Measurements from ENCODE around the gene CEP104.

CEP104 gene

DNA sequence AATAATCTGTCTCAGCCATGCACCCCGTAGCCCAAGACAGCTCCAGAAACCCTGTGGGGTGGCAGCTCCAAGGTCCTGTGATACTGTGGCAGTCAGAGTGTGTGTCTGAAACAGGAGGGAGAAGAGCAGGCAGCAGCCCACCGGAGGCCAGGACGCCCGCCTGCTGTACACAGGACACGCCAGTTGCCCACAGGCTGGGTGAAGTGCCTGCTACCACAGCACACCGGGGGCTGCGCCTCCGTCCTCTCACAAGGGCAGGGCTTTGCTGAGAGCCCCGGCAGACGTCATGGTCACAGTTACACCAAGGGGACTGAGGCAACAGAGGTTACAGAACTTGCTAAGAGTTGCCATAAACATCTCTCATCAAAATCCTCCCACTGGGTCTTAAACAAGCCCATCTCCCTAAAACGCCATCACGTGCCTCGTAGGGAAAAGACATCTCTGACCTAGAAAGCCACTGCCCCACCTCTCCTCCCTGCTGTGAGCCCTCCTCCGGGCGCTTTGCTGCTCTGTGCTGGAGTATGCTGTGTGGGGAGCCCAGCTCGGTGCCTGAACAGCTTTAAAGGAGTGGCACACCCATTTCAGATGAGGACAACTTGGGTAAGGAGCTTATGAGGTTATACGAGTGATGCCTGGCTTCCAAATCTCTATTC, 37.7 kb upstream of the CEP104 start:
- DNase-seq (ENCODE audit: low read depth, low spot score) = no peak

GRCh38 chr1:3893190-3893589, 36.2 kb upstream of the CEP104 start:
- no peak for DNase-seq (ENCODE audit: low read depth, low spot score)

DNA sequence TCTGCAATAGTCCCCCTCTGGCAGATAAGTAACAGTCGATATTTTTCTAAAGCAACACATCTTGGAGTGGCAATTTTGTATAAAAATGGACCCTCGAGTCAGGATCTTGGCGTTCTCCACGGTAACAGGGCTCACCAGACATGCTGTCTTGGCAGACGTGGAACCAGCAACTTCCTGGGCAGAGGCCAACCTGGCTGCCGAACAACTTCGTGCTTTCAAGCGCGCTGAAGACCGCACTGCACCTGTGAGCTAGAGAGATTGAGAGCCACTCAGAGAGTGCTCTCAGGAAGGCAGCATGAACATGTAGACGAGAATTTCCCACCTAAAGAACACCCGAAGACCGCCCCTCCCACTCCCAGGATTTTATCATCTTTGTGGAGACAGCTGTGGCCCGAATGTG, 35.7 kb upstream of the CEP104 start:
- no peak for DNase-seq (ENCODE audit: low read depth, low spot score)

DNA sequence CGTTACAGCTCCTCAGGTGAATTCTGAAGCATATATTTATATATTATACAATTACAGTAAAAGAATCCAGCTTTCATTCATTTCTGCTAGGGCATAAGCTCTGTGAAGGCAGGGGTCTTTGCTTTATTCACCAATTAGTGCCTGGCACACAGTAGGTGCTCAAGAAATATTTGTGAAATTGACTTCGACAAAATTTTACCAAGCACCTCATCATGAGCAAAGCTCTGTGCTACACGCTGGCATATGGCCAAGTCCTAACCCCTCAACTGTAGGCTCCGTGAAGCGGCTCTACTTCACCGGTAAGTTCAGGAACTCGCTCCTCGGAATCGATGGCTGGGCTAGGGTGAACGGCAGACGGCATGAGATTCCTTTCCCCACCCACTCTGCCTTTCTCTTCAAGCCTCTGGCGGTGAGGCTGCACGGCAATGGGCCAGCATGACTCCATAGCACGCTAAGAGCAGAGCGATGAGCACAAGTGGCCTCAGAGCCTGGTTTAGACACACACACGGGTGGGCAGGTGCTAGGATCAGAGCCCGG, 34.4 kb upstream of the CEP104 start:
- DNase-seq (ENCODE audit: low read depth, low spot score) = no peak

GRCh38 chr1:3890389-3891328, 33.6 kb upstream of the CEP104 start:
- DNase-seq (ENCODE audit: low read depth, low spot score) = no peak

GRCh38 chr1:3889936-3890335, 32.9 kb upstream of the CEP104 start:
- DNase-seq (ENCODE audit: low read depth, low spot score) = no peak

DNA sequence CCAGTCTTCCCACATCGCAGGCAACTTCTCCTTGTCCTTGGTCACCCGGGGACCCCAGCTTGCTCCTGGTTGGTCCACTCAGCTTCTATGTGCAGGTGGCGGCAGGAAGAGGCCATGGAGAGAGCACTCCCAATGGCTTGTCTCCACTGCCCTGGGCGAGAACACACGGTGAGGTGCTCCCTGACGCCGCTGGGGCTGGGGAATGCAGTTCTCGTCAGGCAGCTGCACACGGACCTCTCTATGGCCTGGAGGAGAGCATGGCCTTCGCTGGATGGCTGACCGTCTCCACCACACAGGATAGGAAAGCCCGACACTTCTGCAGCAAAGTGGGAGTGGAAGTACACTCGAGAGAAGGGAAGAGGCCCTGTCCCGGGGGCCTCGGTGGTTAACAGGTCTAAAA, 31.3 kb upstream of the CEP104 start:
- DNase-seq (ENCODE audit: low read depth, low spot score) = no peak

DNA sequence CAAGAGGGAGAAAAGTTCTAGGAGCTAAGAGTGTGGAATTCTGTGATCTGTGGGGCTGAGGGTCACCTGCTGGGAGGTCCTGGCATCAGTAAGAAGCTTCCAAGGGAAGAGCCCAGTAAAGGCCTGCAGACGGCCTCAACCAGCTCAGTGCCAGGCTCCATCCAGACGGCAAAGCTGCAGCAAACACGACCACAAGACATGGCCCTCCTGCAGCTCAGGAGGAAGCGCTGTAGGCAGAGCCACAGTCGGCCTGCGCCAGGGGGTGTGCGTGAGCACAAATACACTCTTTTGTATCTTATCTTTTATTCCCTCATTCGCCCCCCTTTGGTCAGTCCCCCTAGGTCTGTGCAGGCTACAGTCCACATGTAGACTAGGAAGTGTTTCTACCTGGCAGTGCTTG, 29.7 kb upstream of the CEP104 start:
- no peak for DNase-seq (ENCODE audit: low read depth, low spot score)

DNA sequence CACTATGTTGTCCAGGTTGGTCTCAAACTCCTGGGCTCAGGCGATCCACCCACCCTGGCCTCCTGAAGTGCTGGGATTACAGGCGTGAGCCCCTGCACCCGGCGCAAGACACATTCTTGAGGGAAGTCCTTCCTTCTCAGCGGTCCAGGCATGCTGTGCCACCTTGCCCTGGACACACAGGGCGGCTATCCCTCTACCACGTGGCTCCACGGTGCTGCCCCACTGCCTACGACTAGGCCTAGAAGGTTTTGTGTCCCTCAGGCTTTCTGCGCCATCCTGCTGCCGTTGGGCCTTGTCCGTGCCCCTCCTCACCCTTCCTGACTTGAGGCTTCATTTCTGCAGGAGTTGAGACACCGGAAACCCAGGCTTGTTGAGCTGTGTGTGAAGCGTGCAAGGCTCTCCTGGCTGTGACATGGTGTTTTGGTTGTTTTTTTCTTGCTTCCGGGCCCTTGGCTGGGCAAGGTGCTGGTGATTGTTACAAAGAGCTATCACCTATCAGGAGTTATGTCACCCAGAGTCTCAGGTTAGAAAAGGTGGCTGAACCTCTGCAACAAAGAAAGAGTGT, 29.2 kb upstream of the CEP104 start:
- no peak for DNase-seq (ENCODE audit: low read depth, low spot score)

DNA sequence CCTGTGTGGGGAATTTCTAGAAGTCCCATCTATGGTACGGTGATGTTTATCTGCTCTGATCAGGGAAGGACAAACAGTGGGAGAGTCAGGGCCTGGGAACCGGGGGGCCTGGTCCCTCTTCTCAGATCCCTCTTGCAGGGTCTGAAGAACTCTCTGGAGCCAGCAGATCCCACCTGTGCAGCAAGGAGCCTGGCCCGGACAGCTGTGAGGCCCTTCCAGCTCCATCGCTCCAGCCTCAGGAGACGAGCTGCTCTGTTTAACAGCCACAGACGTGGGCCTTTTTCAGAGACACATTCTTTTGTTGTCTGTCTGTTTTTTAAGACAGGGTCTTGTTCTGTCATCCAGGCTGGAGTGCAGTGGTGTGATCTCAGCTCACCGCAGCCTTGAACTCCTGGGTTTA, 28.6 kb upstream of the CEP104 start:
- no peak for DNase-seq (ENCODE audit: low read depth, low spot score)

GRCh38 chr1:3884966-3885365, 28.0 kb upstream of the CEP104 start:
- no peak for DNase-seq (ENCODE audit: low read depth, low spot score)

- no peak for DNase-seq (ENCODE audit: low read depth, low spot score)
Observed at GRCh38 chr1:3883194-3883925, 26.3 kb upstream of the CEP104 start.

- DNase-seq (ENCODE audit: low read depth, low spot score) = no peak
Observed at GRCh38 chr1:3881193-3881480, 24.1 kb upstream of the CEP104 start.

GRCh38 chr1:3880429-3881192, 23.6 kb upstream of the CEP104 start:
- no peak for DNase-seq (ENCODE audit: low read depth, low spot score)

- no peak for DNase-seq (ENCODE audit: low read depth, low spot score)
Observed at GRCh38 chr1:3879787-3880428, 22.9 kb upstream of the CEP104 start.

- DNase-seq (ENCODE audit: low read depth, low spot score) = no peak
Observed at GRCh38 chr1:3879099-3879498, 22.1 kb upstream of the CEP104 start.

GRCh38 chr1:3876716-3877115, 19.7 kb upstream of the CEP104 start:
- DNase-seq (ENCODE audit: low read depth, low spot score) = no peak

DNA sequence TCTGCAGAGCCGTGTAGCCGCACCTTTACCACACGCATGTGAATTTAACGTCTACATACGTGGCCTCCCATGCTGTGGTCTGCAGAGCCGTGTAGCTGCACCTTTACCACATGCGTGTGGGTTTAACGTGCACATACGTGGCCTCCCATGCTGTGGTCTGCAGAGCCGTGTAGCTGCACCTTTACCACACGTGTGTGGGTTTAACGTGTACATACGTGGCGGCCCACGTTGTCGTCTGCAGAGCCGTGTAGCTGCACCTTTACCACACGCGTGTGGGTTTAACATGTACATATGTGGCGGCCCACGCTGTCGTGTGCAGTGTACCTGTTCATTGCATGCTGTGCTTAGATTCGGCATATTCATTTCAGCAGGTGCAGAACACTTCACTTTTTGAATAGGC, 17.7 kb upstream of the CEP104 start:
- no peak for DNase-seq (ENCODE audit: low read depth, low spot score)

DNA sequence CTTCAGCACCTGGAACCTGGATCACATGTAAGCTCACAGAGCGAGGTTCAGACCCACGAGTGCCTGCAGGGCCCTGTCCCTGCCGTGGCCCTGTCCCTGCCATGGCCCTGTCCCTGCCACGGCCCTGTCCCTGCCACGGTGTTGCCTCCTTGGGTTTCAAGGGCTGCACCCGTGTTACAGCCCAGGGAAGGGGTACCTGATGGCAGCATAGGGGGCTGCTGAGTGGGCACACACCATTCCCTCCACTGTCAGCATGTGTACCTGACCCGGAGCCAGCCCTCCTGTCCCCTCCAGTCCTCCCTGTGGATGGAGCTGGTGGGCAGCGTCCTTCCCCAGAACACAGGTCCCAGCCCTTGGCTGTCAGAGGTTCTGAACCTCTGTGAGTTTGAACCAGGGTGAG, 15.5 kb upstream of the CEP104 start:
- DNase-seq (ENCODE audit: low read depth, low spot score) = no peak

GRCh38 chr1:3871451-3871805, 14.4 kb upstream of the CEP104 start:
- no peak for DNase-seq (ENCODE audit: low read depth, low spot score)

- no peak for DNase-seq (ENCODE audit: low read depth, low spot score)
Observed at GRCh38 chr1:3869751-3870301, 12.8 kb upstream of the CEP104 start.

Data from activated CD4-positive, CD25-positive, alpha-beta regulatory T cell treated with anti-CD3 and anti-CD28 coated beads, Interleukin-2, amount 50 U/mL, for 16 hours (primary cell).